WTC11 (cell line): ENCODE measurements around the gene SMIM20. TPM values are rescaled to one million over a fixed set of nuclear protein-coding genes. Genes with fewer than 3 reads are reported as not detected.

Experiments
- ATAC-seq: fragments of 200-7000 bp; cut with Tn5 transposase; 2 replicates; pipeline ENCODE4 v1.10.0; 2021; ENCODE audit warnings: mild to moderate bottlenecking, moderate library complexity
- CTCF ChIA-PET: fragments of 300-600 bp; sonication (Branson Sonifier 250); formaldehyde crosslinking; loops from one replicate; lab custom pipeline; 2021; ENCODE audit warnings: antibody characterized with exemption; lab: Charles Lee
- POLR2A ChIA-PET: fragments of 350-600 bp; sonication (Branson Sonifier 250); formaldehyde crosslinking; loops from one replicate; lab custom pipeline; 2021; ENCODE audit warnings: antibody characterized with exemption; lab: Charles Lee
- DNase-seq: peaks from one replicate; pipeline ENCODE4 v3.0.0; 2021; ENCODE audit warnings: low spot score
- H3K27ac Mint-ChIP-seq: 2 replicates; pipeline ENCODE4 v1.8.0; 2021; ENCODE audit warnings: mixed read lengths
- H3K27me3 Mint-ChIP-seq: 2 replicates; pipeline ENCODE4 v1.8.0; 2021; ENCODE audit warnings: low read depth, mild to moderate bottlenecking, moderate library complexity, mixed read lengths
- H3K36me3 Mint-ChIP-seq: 2 replicates; pipeline ENCODE4 v1.8.0; 2021; ENCODE audit warnings: mixed read lengths
- H3K4me1 Mint-ChIP-seq: 2 replicates; pipeline ENCODE4 v1.8.0; 2022; ENCODE audit warnings: mixed read lengths
- H3K4me3 Mint-ChIP-seq: 2 replicates; pipeline ENCODE4 v1.8.0; 2021; ENCODE audit warnings: mild to moderate bottlenecking, moderate library complexity, mixed read lengths
- H3K9me3 Mint-ChIP-seq: 2 replicates; pipeline ENCODE4 v1.8.0; 2021; ENCODE audit warnings: mixed read lengths
- ATF1 ChIP-seq: sonication (generic); formaldehyde crosslinking; IDR thresholded peaks from 2 replicates; pipeline ENCODE4 v1.8.1; 2023; ENCODE audit warnings: mild to moderate bottlenecking, moderate library complexity, missing genetic modification reagents
- FOXK1 ChIP-seq: sonication (generic); formaldehyde crosslinking; IDR thresholded peaks from 2 replicates; pipeline ENCODE4 v1.8.0; 2022; ENCODE audit warnings: mild to moderate bottlenecking, moderate library complexity, missing genetic modification reagents
- GTF2I ChIP-seq: fragments of 250-450 bp; sonication (Bioruptor Pico); conservative IDR thresholded peaks from 2 replicates; pipeline ENCODE4 v1.4.0; 2021; ENCODE audit warnings: mild to moderate bottlenecking
- HMGA2 ChIP-seq: fragments of 250-450 bp; sonication (Bioruptor Pico); IDR thresholded peaks from 2 replicates; pipeline ENCODE4 v1.4.0; 2021; ENCODE audit warnings: mild to moderate bottlenecking, moderate library complexity
- MXD4 ChIP-seq: fragments of 250-450 bp; sonication (Bioruptor Pico); IDR thresholded peaks from 2 replicates; pipeline ENCODE4 v1.8.0; 2021; ENCODE audit warnings: mild to moderate bottlenecking, moderate library complexity, borderline replicate concordance
- NR1H2 ChIP-seq: sonication (generic); formaldehyde crosslinking; IDR thresholded peaks from 2 replicates; pipeline ENCODE4 v1.9.0; 2021; ENCODE audit warnings: mild to moderate bottlenecking, moderate library complexity, missing genetic modification reagents
- NR2C2 ChIP-seq: sonication (generic); formaldehyde crosslinking; IDR thresholded peaks from 2 replicates; pipeline ENCODE4 v1.8.0; 2022; ENCODE audit warnings: mild to moderate bottlenecking, missing genetic modification reagents
- SMAD4 ChIP-seq: sonication (generic); formaldehyde crosslinking; IDR thresholded peaks from 2 replicates; pipeline ENCODE4 v1.8.0; 2022; ENCODE audit warnings: mild to moderate bottlenecking, missing genetic modification reagents
- SP1 ChIP-seq: sonication (generic); formaldehyde crosslinking; conservative IDR thresholded peaks from 2 replicates; pipeline ENCODE4 v1.8.1; 2022; ENCODE audit warnings: missing genetic modification reagents
- TP53 ChIP-seq: sonication (generic); formaldehyde crosslinking; IDR thresholded peaks from 2 replicates; pipeline ENCODE4 v1.8.1; 2023; ENCODE audit warnings: mild to moderate bottlenecking, missing genetic modification reagents
- ZBTB21 ChIP-seq: sonication (generic); formaldehyde crosslinking; IDR thresholded peaks from 2 replicates; pipeline ENCODE4 v1.8.1; 2023; ENCODE audit warnings: mild to moderate bottlenecking, missing genetic modification reagents, borderline replicate concordance
- ZNF138 ChIP-seq: sonication (generic); formaldehyde crosslinking; conservative IDR thresholded peaks from 2 replicates; pipeline ENCODE4 v1.8.1; 2022; ENCODE audit warnings: mild to moderate bottlenecking, moderate library complexity, missing genetic modification reagents
- ZNF219 ChIP-seq: sonication (generic); formaldehyde crosslinking; IDR thresholded peaks from 2 replicates; pipeline ENCODE4 v1.8.0; 2023; ENCODE audit warnings: missing genetic modification reagents, mild to moderate bottlenecking, borderline replicate concordance
- ZNF232 ChIP-seq: sonication (generic); formaldehyde crosslinking; IDR thresholded peaks from 2 replicates; pipeline ENCODE4 v1.8.0; 2022; ENCODE audit warnings: mild to moderate bottlenecking, missing genetic modification reagents
- total RNA-seq: library from RNA; stranded (reverse); gene quantifications from 3 replicates; pipeline ENCODE4 v1.2.3, GENCODE V29; 2021
- TF ChIP-seq, protein P1 (sequence below): sonication (generic); formaldehyde crosslinking; IDR thresholded peaks from 2 replicates; pipeline ENCODE4 v1.8.0; 2022; ENCODE audit warnings: missing genetic modification reagents
- TF ChIP-seq, protein P2 (sequence below): sonication (generic); formaldehyde crosslinking; IDR thresholded peaks from 2 replicates; pipeline ENCODE4 v1.8.1; 2022; ENCODE audit warnings: mild to moderate bottlenecking, moderate library complexity, missing genetic modification reagents
- TF ChIP-seq, protein P3 (sequence below): fragments of 250-450 bp; sonication (Bioruptor Pico); IDR thresholded peaks from 2 replicates; pipeline ENCODE4 v1.9.0; 2021; ENCODE audit warnings: mild to moderate bottlenecking

Gene SMIM20
- total RNA-seq, 1 experiment from 2014 or later, result 39.4 TPM

DNA sequence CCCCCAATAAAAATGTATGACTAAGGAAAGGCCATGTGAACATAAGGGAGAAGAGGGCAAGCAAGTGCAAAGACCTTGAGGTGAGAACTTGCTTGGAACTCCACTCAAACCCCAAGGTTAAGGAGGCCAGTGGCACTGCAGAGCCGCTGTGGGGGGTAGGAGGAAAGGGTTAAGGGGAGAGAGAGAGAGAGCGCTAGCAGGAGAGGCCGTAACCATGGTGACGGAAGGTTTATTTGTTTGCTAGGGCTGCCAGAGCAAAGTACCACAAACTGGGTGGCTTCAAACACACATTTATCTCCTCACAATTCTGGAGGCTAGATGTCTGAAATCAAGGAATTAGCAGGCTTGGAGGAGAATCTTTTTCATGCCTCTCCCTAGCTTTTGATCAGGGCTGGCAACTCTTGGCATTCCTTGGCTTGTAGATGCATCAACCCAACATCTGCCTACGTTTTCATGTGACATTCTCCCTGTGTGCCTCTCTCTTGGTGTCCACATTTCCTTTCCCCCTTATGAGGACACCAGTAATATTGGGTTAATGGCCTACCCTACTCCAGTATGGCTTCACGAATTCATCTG is 35.2 kb downstream of the SMIM20 start (continued):
- TF ChIP-seq ZNF219 (CRISPR knock-in tag) (no peak), ATF1 (CRISPR knock-in tag) (no peak)
- TF ChIP-seq, all 79 proteins: peak for 0

DNA sequence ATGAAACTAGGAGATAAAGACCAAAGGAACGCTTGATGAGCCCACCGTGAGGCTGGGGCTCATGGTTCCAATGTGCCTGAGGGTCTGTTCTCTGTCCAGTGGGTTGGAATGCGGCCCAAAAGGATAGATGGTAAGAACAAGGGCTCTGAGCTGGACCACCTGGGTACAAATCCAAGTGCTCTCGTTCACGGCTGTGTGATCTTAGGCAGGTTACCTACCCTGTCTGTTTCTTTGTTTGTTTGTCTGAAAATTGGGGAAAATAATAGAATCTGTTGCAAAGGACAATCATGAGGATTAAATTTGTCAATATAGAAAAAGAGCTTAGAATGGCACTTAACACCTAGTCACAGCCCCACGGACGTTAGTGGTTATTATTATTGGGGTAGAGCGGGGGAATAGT is 36.0 kb downstream of the SMIM20 start:
- H3K27ac Mint-ChIP-seq, result no peak overlapping the region
- DNase-seq (no peak), ATAC-seq (no peak)
- H3K9me3 Mint-ChIP-seq, result no peaks in the 10 kb centered on the region
- ChIA-PET POLR2A (no interaction called here), CTCF (interaction anchor here (1.0 kb wide), 1 partner anchor 158 kb away, joined by 6 read pairs; no protein-coding TSS in a partner anchor)
- no peaks in the 10 kb centered on the region for H3K36me3 Mint-ChIP-seq
- peaks cover 4% of the 10 kb centered on the region; the same call in 1 of the 2 replicates for H3K27me3 Mint-ChIP-seq
- peaks cover 50% of the 10 kb centered on the region for H3K4me1 Mint-ChIP-seq
- TF ChIP-seq FOXK1 (CRISPR knock-in tag) (no peak), ZNF232 (CRISPR knock-in tag) (no peak)
- H3K4me3 Mint-ChIP-seq, result no peak overlapping the region

DNA sequence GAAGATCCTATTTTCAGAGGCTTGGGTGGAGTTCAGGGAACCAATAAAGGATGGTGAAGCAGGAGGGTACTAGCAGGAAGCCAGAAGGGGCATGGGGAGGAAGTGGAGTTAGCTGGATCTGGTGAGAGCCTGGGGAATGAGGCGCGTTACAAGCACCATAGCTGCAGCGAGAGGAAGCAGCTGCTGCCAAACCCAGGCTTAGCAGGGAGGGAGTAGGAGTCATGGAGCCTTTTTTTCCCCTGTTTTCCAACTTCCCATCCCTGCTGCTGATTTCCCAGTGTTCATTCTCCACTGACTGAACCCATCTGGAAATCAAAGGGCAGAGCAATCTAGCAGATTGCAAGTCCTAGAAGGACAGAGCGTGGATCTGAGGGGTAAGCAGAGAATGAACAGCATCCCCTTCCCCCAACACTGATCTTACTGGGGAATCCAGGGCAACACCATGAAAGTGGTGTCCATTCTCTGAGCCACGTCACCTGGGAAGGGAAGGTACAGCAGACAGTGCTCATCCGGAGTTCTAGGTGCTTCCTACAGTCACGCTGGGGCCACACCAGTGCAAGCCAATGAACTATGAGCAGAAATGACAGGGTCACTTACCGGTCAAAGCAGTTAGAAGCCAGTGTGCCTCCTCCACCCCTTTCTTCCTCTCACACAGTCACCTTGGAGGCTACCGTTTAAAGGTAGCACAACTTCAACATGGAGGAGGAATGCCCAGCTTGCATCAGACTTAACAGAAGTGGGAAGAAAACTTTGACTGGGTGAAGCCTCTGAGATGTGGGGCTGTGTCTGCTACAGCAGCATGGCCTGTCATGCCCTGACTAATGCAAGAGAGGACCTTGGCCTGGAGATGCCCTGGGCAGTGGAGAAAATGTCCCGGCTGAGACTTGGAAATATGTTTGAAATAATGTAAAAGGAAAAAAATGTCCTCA is 36.7 kb downstream of the SMIM20 start:
- H3K4me1 Mint-ChIP-seq, result peaks cover 58% of the 10 kb centered on the region
- no peak overlapping the region for H3K27ac Mint-ChIP-seq
- POLR2A ChIA-PET, result no interaction called here

DNA sequence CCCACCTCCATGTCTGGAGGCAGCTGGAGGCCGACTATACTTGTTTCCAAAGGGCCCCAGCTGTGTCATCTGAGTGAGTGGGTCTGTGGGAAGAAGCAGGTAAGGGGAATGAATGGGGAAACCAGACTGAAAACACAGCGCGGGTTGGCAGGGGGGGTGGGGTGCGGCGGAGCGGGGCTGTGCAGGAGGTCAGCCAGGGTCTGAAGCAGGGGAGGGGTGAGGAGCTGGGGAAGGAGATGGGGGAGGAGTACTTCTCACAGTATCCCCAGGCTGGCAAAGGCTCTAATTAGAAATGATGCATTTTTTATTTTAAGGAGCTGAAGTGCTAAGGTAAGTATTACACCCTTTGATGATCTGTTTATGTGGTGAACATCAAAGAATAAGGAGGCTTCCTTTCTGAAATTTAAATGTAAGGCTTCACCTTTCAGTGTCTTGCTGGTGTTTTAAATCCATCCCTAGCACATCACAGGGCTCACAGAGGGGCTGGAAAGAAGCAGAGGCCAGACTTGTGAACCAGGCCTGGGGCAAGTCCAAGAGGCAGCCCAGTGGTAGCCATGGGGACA is 37.5 kb downstream of the SMIM20 start:
- Mint-ChIP-seq H3K9me3 (peaks cover 3% of the 10 kb centered on the region), H3K27ac (no peak overlapping the region)
- CTCF ChIA-PET, result interaction anchor here (0.9 to 4.5 kb wide), 2 partner anchors 36 to 909 kb away, joined by 3 to 25 read pairs; partner anchors contain the start of gene STIM2

More for the DNA sequence above, 36.7 kb downstream of the SMIM20 start:
- peaks cover 4% of the 10 kb centered on the region; the same call in 1 of the 2 replicates for H3K27me3 Mint-ChIP-seq
- H3K9me3 Mint-ChIP-seq, result no peaks in the 10 kb centered on the region
- CTCF ChIA-PET, result interaction anchor here (1.0 kb wide), 1 partner anchor 159 kb away, joined by 6 read pairs; no protein-coding TSS in a partner anchor
- no peaks in the 10 kb centered on the region for H3K36me3 Mint-ChIP-seq
- DNase-seq, result no peak
- H3K4me3 Mint-ChIP-seq, result no peak overlapping the region
- TF ChIP-seq, protein P1, sequence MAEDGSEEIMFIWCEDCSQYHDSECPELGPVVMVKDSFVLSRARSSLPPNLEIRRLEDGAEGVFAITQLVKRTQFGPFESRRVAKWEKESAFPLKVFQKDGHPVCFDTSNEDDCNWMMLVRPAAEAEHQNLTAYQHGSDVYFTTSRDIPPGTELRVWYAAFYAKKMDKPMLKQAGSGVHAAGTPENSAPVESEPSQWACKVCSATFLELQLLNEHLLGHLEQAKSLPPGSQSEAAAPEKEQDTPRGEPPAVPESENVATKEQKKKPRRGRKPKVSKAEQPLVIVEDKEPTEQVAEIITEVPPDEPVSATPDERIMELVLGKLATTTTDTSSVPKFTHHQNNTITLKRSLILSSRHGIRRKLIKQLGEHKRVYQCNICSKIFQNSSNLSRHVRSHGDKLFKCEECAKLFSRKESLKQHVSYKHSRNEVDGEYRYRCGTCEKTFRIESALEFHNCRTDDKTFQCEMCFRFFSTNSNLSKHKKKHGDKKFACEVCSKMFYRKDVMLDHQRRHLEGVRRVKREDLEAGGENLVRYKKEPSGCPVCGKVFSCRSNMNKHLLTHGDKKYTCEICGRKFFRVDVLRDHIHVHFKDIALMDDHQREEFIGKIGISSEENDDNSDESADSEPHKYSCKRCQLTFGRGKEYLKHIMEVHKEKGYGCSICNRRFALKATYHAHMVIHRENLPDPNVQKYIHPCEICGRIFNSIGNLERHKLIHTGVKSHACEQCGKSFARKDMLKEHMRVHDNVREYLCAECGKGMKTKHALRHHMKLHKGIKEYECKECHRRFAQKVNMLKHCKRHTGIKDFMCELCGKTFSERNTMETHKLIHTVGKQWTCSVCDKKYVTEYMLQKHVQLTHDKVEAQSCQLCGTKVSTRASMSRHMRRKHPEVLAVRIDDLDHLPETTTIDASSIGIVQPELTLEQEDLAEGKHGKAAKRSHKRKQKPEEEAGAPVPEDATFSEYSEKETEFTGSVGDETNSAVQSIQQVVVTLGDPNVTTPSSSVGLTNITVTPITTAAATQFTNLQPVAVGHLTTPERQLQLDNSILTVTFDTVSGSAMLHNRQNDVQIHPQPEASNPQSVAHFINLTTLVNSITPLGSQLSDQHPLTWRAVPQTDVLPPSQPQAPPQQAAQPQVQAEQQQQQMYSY (CRISPR knock-in tag), result peak; percentile 51; the same call in 1 of the 2 replicates
- TF ChIP-seq SMAD4 (CRISPR knock-in tag), result no peak
- TF ChIP-seq, all 79 proteins: peak for 1
- peak; percentile 38; the same call in 1 of the 2 replicates for ATAC-seq

DNA sequence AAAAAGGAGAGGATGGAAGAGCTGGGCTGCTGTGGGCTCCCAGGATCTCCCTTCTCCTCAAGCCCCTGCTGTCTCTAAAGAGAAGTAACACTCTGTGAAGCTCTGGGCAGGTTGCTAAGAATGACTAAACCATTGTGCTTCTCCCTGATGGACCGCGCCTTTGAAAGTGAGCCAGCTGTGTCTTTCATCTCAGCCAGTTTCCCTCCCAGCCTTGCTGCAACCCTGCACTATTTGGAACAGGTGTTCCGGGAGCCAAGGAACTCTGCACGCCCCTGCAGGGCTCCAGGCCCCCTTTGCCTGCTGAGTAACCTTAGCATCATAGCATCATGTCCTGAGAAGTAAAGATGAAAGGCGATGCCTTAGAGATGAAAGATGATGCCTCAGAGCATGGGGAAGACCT is 39.7 kb downstream of the SMIM20 start:
- no peak for DNase-seq
- ChIA-PET CTCF (interaction anchor here (1.3 to 4.5 kb wide), 4 partner anchors 10 to 34 kb away, joined by 4 to 25 read pairs (median 4); no protein-coding TSS in a partner anchor), POLR2A (no interaction called here)
- Mint-ChIP-seq H3K27me3 (peaks cover 4% of the 10 kb centered on the region; the same call in 1 of the 2 replicates), H3K4me1 (peaks cover 63% of the 10 kb centered on the region), H3K36me3 (no peaks in the 10 kb centered on the region), H3K9me3 (peaks cover 5% of the 10 kb centered on the region), H3K27ac (no peak overlapping the region), H3K4me3 (no peak overlapping the region)
- ATAC-seq, result peak; percentile 16; the same call in 1 of the 2 replicates
- TF ChIP-seq, protein P2, sequence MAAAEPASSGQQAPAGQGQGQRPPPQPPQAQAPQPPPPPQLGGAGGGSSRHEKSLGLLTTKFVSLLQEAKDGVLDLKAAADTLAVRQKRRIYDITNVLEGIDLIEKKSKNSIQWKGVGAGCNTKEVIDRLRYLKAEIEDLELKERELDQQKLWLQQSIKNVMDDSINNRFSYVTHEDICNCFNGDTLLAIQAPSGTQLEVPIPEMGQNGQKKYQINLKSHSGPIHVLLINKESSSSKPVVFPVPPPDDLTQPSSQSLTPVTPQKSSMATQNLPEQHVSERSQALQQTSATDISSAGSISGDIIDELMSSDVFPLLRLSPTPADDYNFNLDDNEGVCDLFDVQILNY (CRISPR knock-in tag), result no peak
- TF ChIP-seq ZNF138 (CRISPR knock-in tag) (no peak), HMGA2 (CRISPR knock-in tag) (no peak), TP53 (CRISPR knock-in tag) (no peak), NR1H2 (CRISPR knock-in tag) (no peak), NR2C2 (no peak), SP1 (no peak), GTF2I (CRISPR knock-in tag) (no peak), MXD4 (CRISPR knock-in tag) (no peak), FOXK1 (CRISPR knock-in tag) (no peak)
- TF ChIP-seq, protein P3, sequence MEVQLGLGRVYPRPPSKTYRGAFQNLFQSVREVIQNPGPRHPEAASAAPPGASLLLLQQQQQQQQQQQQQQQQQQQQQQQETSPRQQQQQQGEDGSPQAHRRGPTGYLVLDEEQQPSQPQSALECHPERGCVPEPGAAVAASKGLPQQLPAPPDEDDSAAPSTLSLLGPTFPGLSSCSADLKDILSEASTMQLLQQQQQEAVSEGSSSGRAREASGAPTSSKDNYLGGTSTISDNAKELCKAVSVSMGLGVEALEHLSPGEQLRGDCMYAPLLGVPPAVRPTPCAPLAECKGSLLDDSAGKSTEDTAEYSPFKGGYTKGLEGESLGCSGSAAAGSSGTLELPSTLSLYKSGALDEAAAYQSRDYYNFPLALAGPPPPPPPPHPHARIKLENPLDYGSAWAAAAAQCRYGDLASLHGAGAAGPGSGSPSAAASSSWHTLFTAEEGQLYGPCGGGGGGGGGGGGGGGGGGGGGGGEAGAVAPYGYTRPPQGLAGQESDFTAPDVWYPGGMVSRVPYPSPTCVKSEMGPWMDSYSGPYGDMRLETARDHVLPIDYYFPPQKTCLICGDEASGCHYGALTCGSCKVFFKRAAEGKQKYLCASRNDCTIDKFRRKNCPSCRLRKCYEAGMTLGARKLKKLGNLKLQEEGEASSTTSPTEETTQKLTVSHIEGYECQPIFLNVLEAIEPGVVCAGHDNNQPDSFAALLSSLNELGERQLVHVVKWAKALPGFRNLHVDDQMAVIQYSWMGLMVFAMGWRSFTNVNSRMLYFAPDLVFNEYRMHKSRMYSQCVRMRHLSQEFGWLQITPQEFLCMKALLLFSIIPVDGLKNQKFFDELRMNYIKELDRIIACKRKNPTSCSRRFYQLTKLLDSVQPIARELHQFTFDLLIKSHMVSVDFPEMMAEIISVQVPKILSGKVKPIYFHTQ (CRISPR knock-in tag), result no peak

More for the DNA sequence above, 37.5 kb downstream of the SMIM20 start:
- DNase-seq, result no peak
- TF ChIP-seq ZBTB21, result no peak
- Mint-ChIP-seq H3K27me3 (peaks cover 4% of the 10 kb centered on the region; the same call in 1 of the 2 replicates), H3K4me3 (no peak overlapping the region), H3K4me1 (peaks cover 64% of the 10 kb centered on the region), H3K36me3 (no peaks in the 10 kb centered on the region)
- ATAC-seq, result no peak
- POLR2A ChIA-PET, result no interaction called here
